ENCODE results near the gene SLAMF6. TPM values are rescaled to one million over a fixed set of nuclear protein-coding genes. Genes with fewer than 3 reads are reported as not detected.

Gene SLAMF6
- polyA plus RNA-seq, 4 donors = 0.10 to 0.17 (median 0.13) TPM; not detected in 1

DNA sequence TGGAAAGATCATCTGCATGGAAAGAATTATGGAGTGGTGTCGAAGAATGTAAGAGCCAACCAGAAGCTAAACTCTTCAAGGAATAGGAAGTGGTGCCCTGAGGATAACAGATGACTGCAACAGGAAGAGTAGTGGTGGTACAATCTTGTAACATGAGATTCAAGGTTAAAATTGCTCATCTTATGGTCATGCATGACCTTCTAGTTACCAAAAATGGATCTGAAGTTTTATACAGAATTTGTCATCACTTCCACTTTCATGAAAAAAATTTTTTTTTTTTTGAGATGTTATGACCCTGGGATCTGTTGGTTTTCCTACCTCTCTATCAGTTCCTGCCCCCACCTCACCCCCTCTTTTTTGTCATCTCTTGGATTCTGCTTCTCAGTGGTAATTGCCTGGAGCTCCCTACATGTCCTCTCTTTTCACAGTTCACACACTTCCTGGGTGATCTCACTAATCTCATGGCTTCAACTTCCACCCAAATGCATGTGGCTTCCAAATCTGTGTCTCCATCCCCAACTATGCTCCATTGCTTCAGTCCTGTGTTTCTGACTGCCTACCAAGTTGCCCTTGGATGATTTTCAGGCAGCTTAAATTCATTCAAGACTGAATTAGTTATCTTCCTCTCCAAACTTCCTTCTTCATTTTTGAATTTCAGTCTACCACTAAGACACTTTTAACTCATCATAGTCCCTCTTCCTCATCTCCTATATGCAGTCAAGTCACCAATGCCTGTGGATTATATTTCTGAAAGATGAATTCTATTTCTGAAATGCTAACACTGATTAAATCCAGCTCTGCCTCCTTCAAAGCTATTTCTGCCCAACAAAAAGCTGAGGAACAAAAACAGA, 48.4 kb downstream of the SLAMF6 start:
- no peak for DNase-seq (ENCODE audit: low read depth in 4 of 4, low spot score in 2 of 4)

GRCh38 chr1:160472112-160472511, 50.9 kb downstream of the SLAMF6 start:
- DNase-seq (ENCODE audit: low read depth in 4 of 4, low spot score in 2 of 4) = no peak

- DNase-seq (ENCODE audit: low read depth in 4 of 4, low spot score in 2 of 4) = no peak
These were observed 51.8 kb downstream of the SLAMF6 start for GRCh38 chr1:160471253-160471652.

- no peak for DNase-seq (ENCODE audit: low read depth in 4 of 4, low spot score in 2 of 4)
These were observed 55.5 kb downstream of the SLAMF6 start for GRCh38 chr1:160467576-160467975.

DNA sequence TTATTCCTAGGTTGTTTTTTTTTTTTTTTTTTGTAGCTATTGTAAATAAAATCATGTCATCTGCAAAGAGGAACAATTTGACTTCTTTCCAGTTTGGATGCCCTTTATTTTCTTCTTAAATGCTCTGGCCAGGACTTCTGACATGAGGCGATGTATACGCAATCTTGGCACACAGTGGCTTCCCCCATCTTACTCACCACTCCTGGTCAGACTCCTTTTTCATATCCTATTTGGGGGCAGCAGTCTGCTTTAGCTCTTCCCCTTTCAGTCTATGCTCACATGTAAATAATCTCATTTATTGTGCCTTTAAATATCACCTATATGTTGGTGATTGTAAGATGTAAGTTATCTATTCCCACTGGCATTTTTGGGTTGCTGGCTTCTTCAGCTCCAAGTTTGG, 56.1 kb downstream of the SLAMF6 start:
- no peak for DNase-seq (ENCODE audit: low read depth in 4 of 4, low spot score in 2 of 4)

DNA sequence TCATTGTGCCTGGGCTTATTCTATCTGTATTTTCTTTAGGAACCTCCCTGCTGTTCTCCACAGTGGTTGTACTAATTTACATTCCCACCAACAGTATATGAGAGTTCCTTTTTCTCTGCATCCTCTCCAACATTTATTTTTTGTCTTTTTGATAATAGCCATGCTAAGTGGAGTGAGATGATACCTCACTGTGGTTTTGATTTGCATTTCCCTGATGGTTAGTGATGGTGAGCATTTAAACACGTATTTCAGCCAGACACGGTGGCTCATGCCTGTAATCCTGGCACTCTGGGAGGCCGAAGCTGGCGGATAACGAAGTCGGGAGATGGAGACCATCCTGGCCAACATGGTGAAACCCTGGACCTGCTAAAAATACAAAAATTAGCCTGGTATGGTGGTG, 57.9 kb downstream of the SLAMF6 start:
- no peak for DNase-seq (ENCODE audit: low read depth in 4 of 4, low spot score in 2 of 4)

- DNase-seq (ENCODE audit: low read depth in 4 of 4, low spot score in 2 of 4) = no peak
These were observed 62.3 kb downstream of the SLAMF6 start for GRCh38 chr1:160460683-160461287.

DNA sequence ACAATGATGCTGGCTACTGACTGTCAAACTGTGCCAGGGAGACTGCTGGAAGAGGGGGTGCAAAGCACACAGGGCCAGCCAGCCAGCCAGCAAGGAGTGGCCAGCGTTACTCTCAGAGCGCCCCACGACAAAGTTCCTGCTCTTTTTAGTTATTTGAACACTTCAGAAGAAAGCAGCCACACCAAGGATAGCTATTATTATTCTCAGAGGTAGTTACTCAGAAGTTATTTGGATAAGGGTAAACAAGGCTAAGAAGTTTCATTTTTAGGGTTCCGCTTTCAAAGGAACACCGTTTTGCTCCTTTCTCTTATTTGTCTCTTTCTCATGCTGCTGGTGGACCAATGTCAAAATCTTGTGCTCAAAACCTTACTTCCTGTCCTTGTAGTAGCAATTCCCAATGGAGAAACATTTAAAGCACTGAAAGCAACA, 62.8 kb downstream of the SLAMF6 start:
- no peak for DNase-seq (ENCODE audit: low read depth in 4 of 4, low spot score in 2 of 4)

GRCh38 chr1:160459687-160460086, 63.4 kb downstream of the SLAMF6 start:
- DNase-seq (ENCODE audit: low read depth in 4 of 4, low spot score in 2 of 4) = no peak

GRCh38 chr1:160459056-160459455, 64.0 kb downstream of the SLAMF6 start:
- no peak for DNase-seq (ENCODE audit: low read depth in 4 of 4, low spot score in 2 of 4)

DNA sequence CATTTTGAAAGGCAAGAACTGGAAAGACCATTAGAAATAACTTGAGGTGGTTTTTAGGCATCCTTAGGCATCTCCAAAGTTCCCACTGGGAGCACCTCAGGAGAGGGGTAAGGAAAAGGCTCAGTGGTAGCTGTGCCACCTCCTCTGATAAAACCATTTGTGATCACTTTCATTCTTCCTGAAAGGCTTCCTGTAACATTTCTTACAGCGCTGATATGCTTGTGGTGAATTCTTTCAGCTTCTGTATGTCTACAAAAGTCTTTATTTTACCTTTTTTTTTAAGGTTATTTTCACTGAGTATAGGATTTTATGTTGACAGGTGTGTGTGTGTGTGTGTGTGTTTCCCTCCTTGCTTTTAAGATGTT, 67.9 kb downstream of the SLAMF6 start:
- DNase-seq (ENCODE audit: low read depth in 4 of 4, low spot score in 2 of 4) = no peak

DNA sequence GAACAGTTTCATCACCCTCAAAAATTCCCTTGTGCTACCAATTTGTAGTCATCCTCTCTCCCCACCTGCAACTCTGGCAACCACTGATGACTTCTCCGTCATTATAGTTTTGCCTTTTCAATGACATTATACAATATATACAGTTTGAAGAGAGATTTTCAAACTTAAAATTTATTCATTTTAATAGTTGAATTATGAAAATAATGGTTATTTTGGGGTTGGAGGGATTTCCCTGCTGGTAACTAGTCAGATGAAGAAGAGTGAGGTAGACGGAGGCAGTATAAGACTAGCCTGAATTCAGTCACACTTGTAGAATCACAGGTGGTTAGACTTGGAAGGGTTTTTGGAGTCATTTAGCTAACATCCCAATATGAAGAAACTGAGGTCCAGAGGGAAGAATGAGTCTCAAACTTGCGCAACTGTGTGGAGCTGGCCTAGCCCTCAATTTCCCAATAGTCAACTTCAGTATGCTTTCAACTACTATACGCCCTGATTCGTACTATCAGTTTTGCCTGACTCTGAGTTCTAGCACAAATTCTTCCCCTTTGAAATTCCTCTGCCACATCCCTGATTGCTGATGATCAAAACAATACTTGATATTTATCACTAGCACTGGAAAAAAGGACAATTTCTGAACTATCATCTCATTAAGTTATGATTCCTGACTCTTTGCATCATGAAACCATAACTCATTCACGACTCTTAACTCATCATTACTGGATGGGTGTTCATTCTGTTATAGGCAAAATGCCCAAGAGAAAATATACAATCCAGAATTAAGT, 68.5 kb downstream of the SLAMF6 start:
- DNase-seq (ENCODE audit: low read depth in 4 of 4, low spot score in 2 of 4) = no peak

- DNase-seq (ENCODE audit: low read depth in 4 of 4, low spot score in 2 of 4) = no peak
These were observed 69.6 kb downstream of the SLAMF6 start for GRCh38 chr1:160453443-160453842.

DNA sequence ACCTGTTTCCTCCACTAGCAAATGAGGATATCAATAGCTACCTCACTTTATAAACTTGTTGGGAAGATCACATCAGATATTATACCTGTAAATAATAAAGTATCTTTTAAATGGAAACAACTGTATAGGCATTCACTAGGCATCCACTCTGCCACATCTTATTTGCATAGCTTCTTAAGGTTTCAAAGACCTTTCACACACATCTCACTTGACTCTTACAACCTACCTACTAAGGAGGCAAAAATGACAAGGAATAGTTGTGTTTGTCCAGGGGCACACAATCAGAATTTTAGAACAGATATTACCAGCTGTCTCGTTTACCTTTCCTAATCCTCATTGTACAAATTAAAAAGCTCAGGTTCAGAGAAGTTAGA, 71.2 kb downstream of the SLAMF6 start:
- no peak for DNase-seq (ENCODE audit: low read depth in 4 of 4, low spot score in 2 of 4)

DNA sequence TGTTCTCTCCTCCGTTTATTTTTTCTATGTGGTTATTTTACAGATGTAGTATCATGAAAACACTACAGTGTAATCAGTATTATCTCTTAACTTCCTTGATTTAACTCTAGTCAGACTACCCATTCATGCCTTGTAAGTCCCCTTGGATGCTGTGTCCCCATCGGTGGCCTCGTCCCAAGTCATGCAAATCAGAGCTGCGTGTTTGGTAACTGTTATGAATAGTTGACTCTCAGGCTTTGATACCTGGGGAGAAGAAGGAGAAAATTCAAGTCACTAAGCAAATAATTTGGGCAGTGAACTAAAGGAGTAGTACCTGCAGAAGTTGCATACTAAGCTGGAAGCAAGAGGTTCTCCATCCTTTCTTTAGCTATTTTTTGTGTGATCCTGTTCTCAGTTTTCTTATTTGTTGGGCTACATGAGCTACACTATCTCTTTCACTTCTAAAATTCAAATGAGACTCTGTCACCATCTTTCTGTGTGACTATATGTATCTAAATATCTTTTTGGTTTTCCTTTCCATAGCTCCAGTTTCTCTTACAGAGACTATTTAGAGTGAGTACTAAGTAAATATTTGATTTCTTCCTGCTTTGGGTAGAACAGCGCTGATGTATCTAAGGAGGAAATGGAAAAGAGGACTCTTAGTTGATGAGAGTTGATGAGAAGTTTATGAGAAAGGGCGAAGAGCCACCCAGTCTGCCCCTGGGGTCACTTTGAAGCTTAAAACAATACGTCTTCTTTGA, 71.8 kb downstream of the SLAMF6 start:
- DNase-seq (ENCODE audit: low read depth in 4 of 4, low spot score in 2 of 4) = no peak

DNA sequence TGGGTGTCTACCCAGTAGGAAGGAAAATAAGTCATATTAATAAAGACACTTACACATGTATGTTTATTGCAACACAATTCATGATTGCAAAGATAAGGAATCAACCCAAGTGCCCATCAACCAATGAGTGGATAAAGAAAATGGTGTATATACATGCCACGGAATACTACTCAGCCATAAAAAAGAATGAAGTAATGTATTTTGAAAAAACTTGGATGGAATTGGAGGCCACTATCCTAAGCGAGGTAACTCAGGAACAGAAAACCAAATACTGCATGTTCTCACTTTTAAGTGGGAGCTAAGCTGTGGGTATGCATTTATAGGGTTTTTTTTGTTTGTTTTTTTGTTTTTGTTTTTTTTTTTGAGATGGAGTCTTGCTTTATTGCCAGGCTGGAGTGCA, 73.6 kb downstream of the SLAMF6 start:
- DNase-seq (ENCODE audit: low read depth in 4 of 4, low spot score in 2 of 4) = no peak

DNA sequence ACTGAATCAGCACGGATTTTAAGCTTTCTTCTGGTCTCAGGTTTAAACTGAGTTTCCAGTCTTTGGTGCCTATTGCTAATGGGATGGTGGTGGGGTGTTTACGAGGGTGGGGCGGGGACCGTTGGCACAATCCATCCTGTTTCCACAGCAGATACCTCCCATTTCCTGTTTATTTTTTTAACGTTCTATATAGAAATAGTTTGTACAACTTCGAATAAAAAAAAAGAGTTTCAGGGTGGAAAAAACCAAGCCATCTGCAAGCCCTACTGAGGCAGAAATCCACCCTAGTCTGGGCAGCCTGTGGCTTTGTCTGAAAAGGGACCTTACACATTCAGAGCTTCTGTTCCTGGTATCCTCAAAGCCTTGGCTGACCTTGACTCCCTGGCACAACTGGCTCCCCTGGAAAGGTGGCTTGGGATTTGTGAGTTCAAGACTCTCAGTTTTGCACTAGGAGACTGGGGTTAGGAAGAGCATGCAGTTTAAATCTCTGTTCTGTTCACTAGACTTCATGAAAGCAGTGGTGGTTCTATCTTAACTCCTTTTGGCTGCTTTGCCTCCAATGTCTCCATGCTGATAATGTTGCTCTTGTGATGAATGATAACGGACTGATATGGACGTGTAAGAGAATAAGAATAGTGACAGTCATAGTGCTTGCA, 76.0 kb downstream of the SLAMF6 start:
- DNase-seq (ENCODE audit: low read depth in 4 of 4, low spot score in 2 of 4) = no peak

DNA sequence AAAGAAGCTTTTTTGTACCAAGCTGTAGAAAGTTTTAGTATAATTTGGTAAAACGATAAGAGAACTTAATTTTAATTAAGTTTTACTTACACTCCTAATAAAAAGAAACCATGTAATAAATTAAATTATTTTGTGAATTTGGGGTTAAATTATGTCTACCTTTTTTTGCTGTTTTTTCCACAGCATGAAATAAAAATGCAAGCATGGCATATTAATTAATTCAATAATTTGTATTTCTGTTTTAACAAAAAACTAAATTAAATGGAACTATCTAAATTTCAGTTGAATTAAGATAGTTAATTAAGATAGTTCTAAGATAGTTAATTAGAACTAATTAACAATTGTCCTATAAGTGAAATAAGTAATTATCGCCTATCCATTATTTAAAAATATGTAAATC, 83.3 kb downstream of the SLAMF6 start:
- DNase-seq (ENCODE audit: low read depth in 4 of 4, low spot score in 2 of 4) = no peak

DNA sequence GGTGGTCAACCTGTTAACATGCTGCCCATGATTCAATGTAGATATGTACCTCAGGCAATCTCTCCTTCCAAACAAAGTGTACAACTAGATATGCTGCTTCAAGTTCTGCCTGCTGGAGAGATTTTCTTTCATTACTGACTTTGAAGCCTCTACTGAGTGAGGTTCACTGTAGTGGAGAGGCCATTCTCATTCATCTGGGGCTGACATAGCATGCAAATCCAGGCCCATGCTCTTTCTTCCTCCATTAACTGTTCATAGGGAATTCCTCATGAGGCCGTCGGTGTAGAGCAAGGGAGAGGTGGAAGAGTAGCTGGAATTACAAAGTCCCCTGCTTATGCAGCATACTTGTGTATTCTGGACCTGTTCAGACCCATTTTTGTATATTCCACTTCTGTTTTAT, 84.1 kb downstream of the SLAMF6 start:
- no peak for DNase-seq (ENCODE audit: low read depth in 4 of 4, low spot score in 2 of 4)

GRCh38 chr1:160438317-160438918, 84.6 kb downstream of the SLAMF6 start:
- no peak for DNase-seq (ENCODE audit: low read depth in 4 of 4, low spot score in 2 of 4)

All from left renal cortex interstitium (tissue), 4 donors.